Measurements from ENCODE around the gene WLS.

GRCh38 chr1:68202239-68202832 is 30.0 kb downstream of the WLS start:
- TF ChIP-seq EZH2 (IDR thresholded peaks at IDR 0.05; ENCODE audit: borderline replicate concordance, insufficient read depth, low read depth, low read length, poor library complexity, severe bottlenecking), result no peak
- TF ChIP-seq CTCF (IDR thresholded peaks at IDR 0.05), result no peak

All from B cell (primary cell).